Measurements from ENCODE around the gene NPRL2. TPM values are rescaled to one million over a fixed set of nuclear protein-coding genes. Genes with fewer than 3 reads are reported as not detected.

Gene NPRL2
- total and polyA plus RNA-seq, 2 of the 8 experiments (the other 6 are each of a cell fraction or from before 2014, with no cell fraction given): 28.4 to 51.4 TPM

- TF ChIP-seq RAD21 (IDR thresholded peaks at IDR 0.05 in 1 of 2, conservative IDR thresholded peaks at IDR 0.05 in 1 of 2; ENCODE audit: low read depth in 2 of 2, low read length in 2 of 2): peak; percentile 25 to 53; a peak in 3 of 4 replicates
Measured at GRCh38 chr3:50303013-50303815, 47.4 kb downstream of the NPRL2 start, which contains the start of gene HYAL1 (continued).

All from H1 (cell line).